Fibroblast of lung (primary cell): Measurements from ENCODE around the gene ARID4A.

ENCODE experiments used
- EZH2 ChIP-seq: IDR thresholded peaks from 2 replicates; pipeline ENCODE4 v1.5.1; 2012; ENCODE audit warnings: low read length, control low read depth, mild to moderate bottlenecking; ENCODE audit errors: missing control alignments
- TF ChIP-seq, protein P1 (sequence below), 2 donors: IDR thresholded peaks in 1 of 2; conservative IDR thresholded peaks in 1 of 2; 1 replicate in 1 of 2; 2 replicates in 1 of 2; pipeline ENCODE4 v1.5.1; 2011 to 2012; ENCODE audit warnings: low read length in 2 of 2, control low read depth in 1 of 2, inconsistent platforms in 1 of 2, low read depth in 1 of 2, mild to moderate bottlenecking in 1 of 2

- TF ChIP-seq, protein P1, sequence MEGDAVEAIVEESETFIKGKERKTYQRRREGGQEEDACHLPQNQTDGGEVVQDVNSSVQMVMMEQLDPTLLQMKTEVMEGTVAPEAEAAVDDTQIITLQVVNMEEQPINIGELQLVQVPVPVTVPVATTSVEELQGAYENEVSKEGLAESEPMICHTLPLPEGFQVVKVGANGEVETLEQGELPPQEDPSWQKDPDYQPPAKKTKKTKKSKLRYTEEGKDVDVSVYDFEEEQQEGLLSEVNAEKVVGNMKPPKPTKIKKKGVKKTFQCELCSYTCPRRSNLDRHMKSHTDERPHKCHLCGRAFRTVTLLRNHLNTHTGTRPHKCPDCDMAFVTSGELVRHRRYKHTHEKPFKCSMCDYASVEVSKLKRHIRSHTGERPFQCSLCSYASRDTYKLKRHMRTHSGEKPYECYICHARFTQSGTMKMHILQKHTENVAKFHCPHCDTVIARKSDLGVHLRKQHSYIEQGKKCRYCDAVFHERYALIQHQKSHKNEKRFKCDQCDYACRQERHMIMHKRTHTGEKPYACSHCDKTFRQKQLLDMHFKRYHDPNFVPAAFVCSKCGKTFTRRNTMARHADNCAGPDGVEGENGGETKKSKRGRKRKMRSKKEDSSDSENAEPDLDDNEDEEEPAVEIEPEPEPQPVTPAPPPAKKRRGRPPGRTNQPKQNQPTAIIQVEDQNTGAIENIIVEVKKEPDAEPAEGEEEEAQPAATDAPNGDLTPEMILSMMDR (conservative IDR thresholded peaks at IDR 0.05 in 1 of 2, IDR thresholded peaks at IDR 0.05 in 1 of 2; ENCODE audit: low read depth in 1 of 2, low read length in 2 of 2), result no peak
- no peak for TF ChIP-seq EZH2
These were observed 4.2 kb upstream of the ARID4A start for GRCh38 chr14:58294201-58294600.
